ENCODE measurements around the gene SLU7. TPM values are rescaled to one million over a fixed set of nuclear protein-coding genes. Genes with fewer than 3 reads are reported as not detected.

Gene SLU7
- total RNA-seq, 1 experiment from 2014 or later, result 43.6 TPM

DNA sequence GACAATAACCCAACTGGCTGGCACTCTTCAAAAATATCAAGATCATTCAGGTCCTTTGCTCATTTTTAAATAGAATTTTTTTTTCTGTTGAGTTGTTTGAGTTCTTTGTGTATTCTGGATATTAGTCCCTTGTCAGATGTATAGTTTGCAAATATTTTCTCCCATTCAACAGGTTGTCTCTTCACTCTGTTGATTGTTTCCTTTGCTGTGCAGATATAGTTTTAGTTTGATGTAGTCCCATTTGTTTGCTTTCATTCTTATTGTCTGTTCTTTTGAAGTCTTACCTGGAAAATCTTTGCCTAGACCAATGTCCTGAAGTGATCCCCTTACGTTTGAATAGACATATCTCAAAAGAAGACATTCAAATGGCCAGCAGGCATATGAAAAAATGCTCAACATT lies 25.5 kb upstream of the SLU7 start:
- DNase-seq (ENCODE audit: low read depth, low spot score), result no peak
- intact Hi-C loops (cut with micrococcal nuclease), result no loop called here
- Histone ChIP-seq H2AFZ (ENCODE audit: low read depth, low read length, poor library complexity, severe bottlenecking) (no peak overlapping the region), H3K79me2 (ENCODE audit: insufficient read depth, low read length) (no peaks in the 10 kb centered on the region), H3K4me1 (ENCODE audit: control insufficient read depth in 1 of 2, insufficient read depth in 2 of 2, low read length in 2 of 2) (no peaks in the 10 kb centered on the region), H4K20me1 (ENCODE audit: insufficient read depth) (no peaks in the 10 kb centered on the region), H3K4me3 (replicated peaks in 1 of 2; ENCODE audit: low read depth in 1 of 2, low read length in 2 of 2) (no peak overlapping the region), H3K27ac (ENCODE audit: low read depth, low read length) (no peak overlapping the region), H3K9me2 (ENCODE audit: insufficient read depth) (no peaks in the 10 kb centered on the region), H3K27me3 (ENCODE audit: insufficient read depth, low read length) (peaks cover 19% of the 10 kb centered on the region; the same call in 1 of the 2 replicates), H3K4me2 (ENCODE audit: low read length) (no peak overlapping the region), H3K36me3 (ENCODE audit: control insufficient read depth in 1 of 2, insufficient read depth in 2 of 2, low read length in 2 of 2) (no peaks in the 10 kb centered on the region), H3K9ac (ENCODE audit: low read length) (no peak overlapping the region), H3K9me3 (ENCODE audit: control insufficient read depth in 1 of 2, insufficient read depth in 1 of 2, low read depth in 1 of 2, low read length in 2 of 2) (no peaks in the 10 kb centered on the region)
- RAD21 ChIA-PET (ENCODE audit: low non-redundant PET in 1 of 2, low total read pairs in 2 of 2, uncharacterized antibody in 2 of 2, unreplicated experiment in 2 of 2), result no interaction called here
- POLR2A ChIA-PET, result no interaction called here
- TF ChIP-seq EZH2phosphoT487 (IDR thresholded peaks at IDR 0.05; ENCODE audit: borderline replicate concordance), result no peak
- TF ChIP-seq ELF1 (IDR thresholded peaks at IDR 0.05; ENCODE audit: borderline replicate concordance, low read depth), result no peak
- TF ChIP-seq, protein P1, sequence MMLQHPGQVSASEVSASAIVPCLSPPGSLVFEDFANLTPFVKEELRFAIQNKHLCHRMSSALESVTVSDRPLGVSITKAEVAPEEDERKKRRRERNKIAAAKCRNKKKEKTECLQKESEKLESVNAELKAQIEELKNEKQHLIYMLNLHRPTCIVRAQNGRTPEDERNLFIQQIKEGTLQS (IDR thresholded peaks at IDR 0.05), result no peak
- TF ChIP-seq TCF7L2 (IDR thresholded peaks at IDR 0.05; ENCODE audit: borderline replicate concordance, extremely low read depth, insufficient read depth, insufficient read length), result no peak
- no peak for TF ChIP-seq CBX3 (IDR thresholded peaks at IDR 0.05; ENCODE audit: low read depth)
- no peak for TF ChIP-seq FOSL1 (IDR thresholded peaks at IDR 0.05; ENCODE audit: low read depth)
- TF ChIP-seq, protein P2, sequence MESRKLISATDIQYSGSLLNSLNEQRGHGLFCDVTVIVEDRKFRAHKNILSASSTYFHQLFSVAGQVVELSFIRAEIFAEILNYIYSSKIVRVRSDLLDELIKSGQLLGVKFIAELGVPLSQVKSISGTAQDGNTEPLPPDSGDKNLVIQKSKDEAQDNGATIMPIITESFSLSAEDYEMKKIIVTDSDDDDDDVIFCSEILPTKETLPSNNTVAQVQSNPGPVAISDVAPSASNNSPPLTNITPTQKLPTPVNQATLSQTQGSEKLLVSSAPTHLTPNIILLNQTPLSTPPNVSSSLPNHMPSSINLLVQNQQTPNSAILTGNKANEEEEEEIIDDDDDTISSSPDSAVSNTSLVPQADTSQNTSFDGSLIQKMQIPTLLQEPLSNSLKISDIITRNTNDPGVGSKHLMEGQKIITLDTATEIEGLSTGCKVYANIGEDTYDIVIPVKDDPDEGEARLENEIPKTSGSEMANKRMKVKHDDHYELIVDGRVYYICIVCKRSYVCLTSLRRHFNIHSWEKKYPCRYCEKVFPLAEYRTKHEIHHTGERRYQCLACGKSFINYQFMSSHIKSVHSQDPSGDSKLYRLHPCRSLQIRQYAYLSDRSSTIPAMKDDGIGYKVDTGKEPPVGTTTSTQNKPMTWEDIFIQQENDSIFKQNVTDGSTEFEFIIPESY (IDR thresholded peaks at IDR 0.05; ENCODE audit: extremely low read depth, insufficient replicate concordance, low read length), result no peak
- TF ChIP-seq SRF (IDR thresholded peaks at IDR 0.05; ENCODE audit: low read depth), result no peak
- TF ChIP-seq, protein P3, sequence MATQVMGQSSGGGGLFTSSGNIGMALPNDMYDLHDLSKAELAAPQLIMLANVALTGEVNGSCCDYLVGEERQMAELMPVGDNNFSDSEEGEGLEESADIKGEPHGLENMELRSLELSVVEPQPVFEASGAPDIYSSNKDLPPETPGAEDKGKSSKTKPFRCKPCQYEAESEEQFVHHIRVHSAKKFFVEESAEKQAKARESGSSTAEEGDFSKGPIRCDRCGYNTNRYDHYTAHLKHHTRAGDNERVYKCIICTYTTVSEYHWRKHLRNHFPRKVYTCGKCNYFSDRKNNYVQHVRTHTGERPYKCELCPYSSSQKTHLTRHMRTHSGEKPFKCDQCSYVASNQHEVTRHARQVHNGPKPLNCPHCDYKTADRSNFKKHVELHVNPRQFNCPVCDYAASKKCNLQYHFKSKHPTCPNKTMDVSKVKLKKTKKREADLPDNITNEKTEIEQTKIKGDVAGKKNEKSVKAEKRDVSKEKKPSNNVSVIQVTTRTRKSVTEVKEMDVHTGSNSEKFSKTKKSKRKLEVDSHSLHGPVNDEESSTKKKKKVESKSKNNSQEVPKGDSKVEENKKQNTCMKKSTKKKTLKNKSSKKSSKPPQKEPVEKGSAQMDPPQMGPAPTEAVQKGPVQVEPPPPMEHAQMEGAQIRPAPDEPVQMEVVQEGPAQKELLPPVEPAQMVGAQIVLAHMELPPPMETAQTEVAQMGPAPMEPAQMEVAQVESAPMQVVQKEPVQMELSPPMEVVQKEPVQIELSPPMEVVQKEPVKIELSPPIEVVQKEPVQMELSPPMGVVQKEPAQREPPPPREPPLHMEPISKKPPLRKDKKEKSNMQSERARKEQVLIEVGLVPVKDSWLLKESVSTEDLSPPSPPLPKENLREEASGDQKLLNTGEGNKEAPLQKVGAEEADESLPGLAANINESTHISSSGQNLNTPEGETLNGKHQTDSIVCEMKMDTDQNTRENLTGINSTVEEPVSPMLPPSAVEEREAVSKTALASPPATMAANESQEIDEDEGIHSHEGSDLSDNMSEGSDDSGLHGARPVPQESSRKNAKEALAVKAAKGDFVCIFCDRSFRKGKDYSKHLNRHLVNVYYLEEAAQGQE (IDR thresholded peaks at IDR 0.05; ENCODE audit: low read depth), result no peak
- TF ChIP-seq ZFX (IDR thresholded peaks at IDR 0.05), result no peak
- ATAC-seq, result no peak
- CTCF ChIA-PET, result no interaction called here
- BruUV-seq (replicated peaks), result no TSS peak
